ENCODE measurements around the gene RFX3.
A peak's percentile ranks its signal among the peaks of the same experiment; 100 is the strongest.

The RFX3 gene

GRCh38 chr9:3525836-3526164 is at the start of gene RFX3:
TSS of gene RFX3 (minus strand) at chr9:3526001. CDS start at chr9:3395588, 130,413 bp downstream.
- DNase-seq: peak; percentile 87 to 93

DNA sequence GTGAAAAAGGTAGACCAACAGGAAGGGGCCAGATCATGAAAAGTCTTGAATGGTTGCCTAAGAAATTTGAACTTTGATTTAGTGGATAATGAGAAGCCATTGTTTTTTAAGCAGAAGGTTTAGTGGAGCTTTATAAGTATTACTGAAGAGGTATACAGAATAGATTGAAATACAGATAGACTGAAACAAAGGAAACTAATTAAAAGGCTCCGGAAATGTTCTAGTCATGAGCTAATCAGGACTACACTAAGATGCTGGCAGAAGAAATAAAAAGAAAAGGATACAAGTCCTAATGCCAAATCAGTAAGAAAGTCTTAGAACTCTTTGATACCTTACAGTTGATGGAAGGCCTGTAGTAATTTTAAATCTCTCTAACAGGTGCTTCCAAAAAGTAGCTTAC is 45.7 kb upstream of the RFX3 start:
- no peak for DNase-seq

GRCh38 chr9:3569529-3569928 is 43.7 kb upstream of the RFX3 start:
- no peak for DNase-seq

GRCh38 chr9:3567988-3568387 is 42.2 kb upstream of the RFX3 start:
- no peak for DNase-seq

DNA sequence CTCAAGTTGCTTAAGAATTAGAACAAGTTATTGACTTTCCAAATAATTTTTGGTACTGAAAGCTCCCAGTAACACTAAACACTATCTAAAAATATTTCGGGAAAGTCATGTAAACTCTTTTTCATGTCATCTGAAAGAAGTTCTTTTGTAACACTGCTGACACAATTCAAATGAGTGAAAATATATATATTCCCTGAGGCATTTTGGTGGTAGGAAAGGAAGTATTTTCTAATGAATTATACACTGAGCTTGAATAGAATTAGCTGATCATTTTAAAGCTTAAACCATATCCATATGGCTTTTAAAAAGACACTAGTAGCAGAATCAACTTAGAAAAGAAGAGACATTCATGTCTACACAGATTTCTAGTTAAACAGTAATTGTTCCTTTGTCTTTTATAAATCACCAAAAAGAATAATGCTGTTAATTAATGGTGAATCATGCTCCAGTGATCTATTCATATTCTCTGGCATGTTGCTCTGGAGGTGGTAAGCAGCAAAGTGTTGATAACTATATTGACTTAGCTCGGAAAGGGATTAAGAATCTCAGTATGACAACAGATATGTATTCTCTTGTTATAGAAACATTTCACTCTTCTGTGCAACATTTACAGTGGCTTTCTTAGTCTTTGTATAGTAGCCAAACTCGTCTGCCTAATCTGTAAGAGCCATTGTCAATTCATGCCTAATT is 27.4 kb upstream of the RFX3 start:
- no peak for DNase-seq

- DNase-seq: no peak
Measured at GRCh38 chr9:3549225-3549624, 23.4 kb upstream of the RFX3 start.

DNA sequence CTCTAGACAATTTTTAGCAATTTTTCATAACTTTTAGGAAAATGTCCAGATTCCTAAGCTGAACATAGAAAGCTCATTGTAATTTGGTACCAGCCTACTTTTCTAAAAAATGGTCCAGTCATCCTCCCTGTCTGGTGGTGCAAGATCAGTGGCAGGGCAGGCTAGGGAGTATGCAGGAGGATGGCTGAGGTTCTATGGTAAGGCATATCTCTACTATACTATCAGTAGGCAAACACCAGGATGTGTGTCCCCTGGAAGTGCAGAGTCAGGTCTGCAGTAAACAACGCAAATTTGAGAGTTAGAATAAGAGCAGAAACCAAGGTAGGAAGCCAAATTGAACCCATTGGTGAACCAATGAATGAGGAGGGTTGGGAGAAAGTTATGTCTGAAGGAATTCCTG is 22.8 kb upstream of the RFX3 start:
- DNase-seq: no peak

- DNase-seq: no peak
Measured at GRCh38 chr9:3541206-3541605, 15.4 kb upstream of the RFX3 start.

DNA sequence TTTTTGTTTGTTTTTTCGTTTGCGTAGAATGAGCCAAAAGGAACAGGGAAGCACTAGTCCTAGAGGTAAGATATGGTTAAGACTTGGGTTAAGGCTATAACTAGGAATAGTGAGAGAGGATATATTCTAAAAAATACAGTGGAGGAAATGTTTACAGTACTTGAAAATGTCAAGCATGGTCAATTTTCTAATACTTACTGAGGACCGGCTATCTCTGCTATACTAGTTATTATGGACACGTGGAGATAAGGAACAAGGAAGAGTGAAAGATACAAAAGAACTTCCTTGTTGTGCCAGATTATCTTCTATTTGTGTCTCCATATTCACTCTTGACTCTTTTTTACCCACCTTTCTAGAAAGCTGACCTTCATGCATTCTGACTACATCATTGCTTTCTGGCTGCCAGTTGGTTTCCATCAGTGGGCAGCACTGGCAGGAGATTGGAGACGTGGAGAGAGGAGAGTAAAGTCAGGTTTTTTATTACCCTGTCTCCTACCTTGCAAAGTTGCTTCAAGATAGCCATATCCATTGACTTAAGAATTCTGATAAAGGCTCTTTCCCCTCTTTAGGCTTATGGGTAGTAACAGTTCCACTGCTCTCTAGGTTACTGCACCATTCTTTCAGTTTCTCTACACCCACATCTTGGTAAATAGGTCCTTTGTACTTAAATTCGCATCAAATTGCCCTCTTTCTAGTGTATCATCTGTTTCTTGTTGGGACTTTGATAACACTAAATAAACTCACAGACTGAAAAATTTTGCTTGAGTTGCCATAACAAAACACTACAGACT is 9.0 kb upstream of the RFX3 start:
- DNase-seq: no peak

- DNase-seq: no peak
Measured at GRCh38 chr9:3532158-3532557, 6.4 kb upstream of the RFX3 start.

DNA sequence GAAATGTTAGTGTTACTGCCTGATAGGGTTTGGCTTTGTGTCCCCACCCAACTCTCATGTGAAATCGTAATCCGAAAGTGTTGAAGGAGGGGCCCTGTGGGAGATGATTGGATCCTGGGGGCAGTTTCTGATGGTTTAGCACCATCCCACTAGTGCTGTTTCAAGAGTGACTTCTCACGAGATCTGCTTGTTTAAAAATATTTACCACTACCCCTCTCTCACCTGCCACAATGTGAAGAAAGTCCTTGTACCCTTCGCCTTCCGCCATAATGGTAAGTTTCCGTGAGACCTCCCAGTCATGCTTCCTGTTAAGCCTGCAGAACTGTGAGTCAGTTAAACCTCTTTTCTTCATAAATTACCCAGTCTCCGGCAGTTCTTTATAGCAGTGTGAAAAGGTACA is 2.6 kb upstream of the RFX3 start:
- DNase-seq: no peak

GRCh38 chr9:3526997-3527940 is 1.5 kb upstream of the RFX3 start:
- peak in 1 of 2 donors; percentile 64 for DNase-seq

- DNase-seq: peak; percentile 86 to 88
Measured at GRCh38 chr9:3526165-3526996, 580 bp upstream of the RFX3 start.

- peak in 1 of 2 donors; percentile 51 for DNase-seq
Measured at GRCh38 chr9:3525096-3525835, 535 bp downstream of the RFX3 start.

DNA sequence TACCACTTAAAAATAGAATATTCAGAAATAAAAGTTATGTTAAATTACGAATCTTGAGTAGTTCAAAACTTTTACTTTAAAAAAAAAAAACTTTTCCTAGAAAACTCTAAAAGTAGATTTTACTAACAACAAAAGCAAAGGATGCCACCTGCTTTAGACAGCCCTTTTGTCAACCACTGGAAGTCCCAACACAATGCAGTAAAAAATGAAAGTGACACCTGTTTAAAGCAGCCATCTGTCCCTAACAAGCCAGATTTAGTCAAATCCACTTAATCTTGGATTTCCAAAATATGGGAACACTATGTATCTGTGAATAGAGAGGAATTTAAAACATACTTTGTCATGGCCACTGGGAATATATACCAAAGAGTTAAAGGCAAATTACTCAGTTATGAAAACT is 3.8 kb downstream of the RFX3 start:
- no peak for DNase-seq

- no peak for DNase-seq
Measured at GRCh38 chr9:3520564-3520963, 5.2 kb downstream of the RFX3 start.

- no peak for DNase-seq
Measured at GRCh38 chr9:3517377-3518048, 8.3 kb downstream of the RFX3 start.

GRCh38 chr9:3516667-3517330 is 9.0 kb downstream of the RFX3 start:
- DNase-seq: no peak

DNA sequence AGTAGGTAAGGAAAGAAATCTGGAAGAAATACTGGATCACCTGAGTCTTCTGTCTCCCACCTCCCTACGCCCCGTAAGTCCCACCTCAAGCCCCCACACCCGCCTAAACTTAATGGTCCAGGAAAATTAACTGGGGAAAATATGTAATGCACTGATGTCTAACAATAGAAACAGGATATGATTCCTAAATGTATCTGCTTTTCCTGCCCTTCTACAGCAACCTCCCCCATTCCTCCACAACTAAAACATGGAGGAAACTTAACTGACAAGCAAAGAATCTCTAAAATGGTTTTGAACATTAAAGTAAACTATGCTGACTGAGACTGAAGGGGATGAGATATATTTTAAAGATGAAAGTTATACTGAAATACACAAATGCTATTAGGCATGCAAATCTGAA is 10.4 kb downstream of the RFX3 start:
- no peak for DNase-seq

DNA sequence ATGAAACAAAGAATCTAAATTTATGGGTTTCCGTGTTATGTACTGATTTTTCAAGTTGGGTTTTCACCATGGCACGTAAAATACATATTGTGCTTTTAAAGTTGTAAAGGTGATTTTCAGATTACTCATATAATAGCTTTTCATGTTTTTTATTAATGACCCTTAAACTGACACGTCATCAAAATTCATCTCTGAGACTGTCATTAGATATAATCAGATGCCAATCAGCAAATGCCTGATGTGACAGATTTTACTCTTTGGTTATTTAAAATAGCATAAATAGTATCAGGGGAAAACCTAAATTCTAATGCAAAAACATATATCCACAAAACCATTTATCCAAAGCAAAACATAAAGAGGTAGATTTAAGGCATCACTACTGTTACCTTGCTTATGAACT is 11.0 kb downstream of the RFX3 start:
- DNase-seq: no peak

All from hippocampal formation (tissue), 2 donors.